Measurements from ENCODE around the gene FHOD3. TPM values are rescaled to one million over a fixed set of nuclear protein-coding genes. Genes with fewer than 3 reads are reported as not detected.

The FHOD3 gene
- total and polyA plus RNA-seq, 2 donors: 0.90 to 4.1 TPM

DNA sequence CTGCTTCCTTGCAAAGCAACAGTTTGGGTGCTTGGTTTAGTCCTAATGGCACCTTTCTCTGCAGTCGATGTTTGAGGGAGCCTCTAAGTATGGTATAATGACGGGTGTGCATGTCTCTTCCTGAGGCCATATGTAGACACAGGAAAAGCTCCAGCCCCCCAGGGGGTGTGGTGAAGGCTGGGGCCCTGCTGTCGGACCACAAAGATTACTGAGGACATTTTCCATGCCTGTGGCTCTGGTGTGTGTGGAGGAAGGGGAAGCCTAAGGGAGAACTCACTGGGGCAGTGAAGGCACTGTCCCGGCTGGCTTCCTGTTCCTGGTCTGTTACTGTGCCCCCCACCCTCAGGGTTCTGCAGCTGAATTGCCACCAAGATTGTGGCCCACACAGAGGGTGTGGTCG lies 187.1 kb downstream of the FHOD3 start:
- Histone ChIP-seq H3K27me3 (ENCODE audit: control insufficient read depth in 2 of 2, insufficient read depth in 1 of 2, low read length in 1 of 2) (no peaks in the 10 kb centered on the region), H3K4me1 (ENCODE audit: control insufficient read depth in 2 of 2, insufficient read depth in 2 of 2, low read length in 2 of 2) (no peaks in the 10 kb centered on the region), H3K27ac (ENCODE audit: low read depth in 1 of 2, low read length in 1 of 2) (no peak overlapping the region), H3K9me3 (ENCODE audit: control insufficient read depth in 2 of 2, insufficient read depth in 1 of 2, low read length in 1 of 2) (no peaks in the 10 kb centered on the region), H3K4me3 (ENCODE audit: low read length in 2 of 2) (no peak overlapping the region), H3K36me3 (ENCODE audit: control insufficient read depth in 2 of 2, insufficient read depth in 2 of 2, low read length in 1 of 2) (no peaks in the 10 kb centered on the region)
- WGBS: 85% methylated on average over 5 of the region's 5 CpGs
- no peak for DNase-seq (ENCODE audit: low read depth in 6 of 9, low spot score in 9 of 9)

DNA sequence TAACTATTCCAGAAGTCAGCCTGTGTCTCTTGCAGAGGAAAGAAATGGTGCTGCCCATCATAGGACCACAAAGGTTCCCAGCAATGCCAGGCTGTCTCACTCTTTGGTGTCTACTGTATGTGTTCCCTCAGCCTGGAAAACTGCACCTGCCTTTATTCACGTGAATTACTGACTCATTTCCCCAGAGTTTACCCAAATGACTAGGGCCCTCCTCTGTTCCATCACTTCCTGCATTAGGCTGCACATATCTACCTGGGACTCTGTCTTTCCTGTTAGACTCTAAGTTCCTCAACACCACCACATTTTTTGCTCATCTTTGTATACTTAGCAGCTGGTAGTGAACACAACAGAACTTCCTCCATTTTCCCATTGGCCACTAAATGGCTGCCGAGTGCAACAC lies 188.3 kb downstream of the FHOD3 start:
- 92% methylated on average over 2 of the region's 2 CpGs for WGBS

DNA sequence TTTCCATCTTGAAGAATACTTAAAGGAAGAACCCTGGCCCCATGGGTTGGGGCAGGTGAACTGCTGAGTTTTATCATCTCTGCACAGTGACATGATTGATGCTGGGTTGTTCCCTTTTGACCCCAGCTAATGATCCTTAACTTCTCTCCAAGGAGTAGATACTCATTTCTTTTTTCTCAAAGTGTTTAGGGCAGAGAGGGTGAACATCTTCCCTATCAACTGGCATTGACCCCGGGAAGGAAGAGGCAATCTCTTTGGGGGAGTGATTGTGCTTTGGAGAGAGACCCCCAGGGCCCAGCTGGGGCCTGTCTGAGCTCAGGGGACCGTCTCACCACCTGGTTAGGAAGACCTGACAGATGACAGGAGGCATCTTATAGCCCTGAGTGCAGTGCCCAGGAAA lies 190.6 kb downstream of the FHOD3 start:
- H3K27ac ChIP-seq (ENCODE audit: low read depth in 1 of 2, low read length in 1 of 2): no peak overlapping the region
- H3K9me3 ChIP-seq (ENCODE audit: control insufficient read depth in 2 of 2, insufficient read depth in 1 of 2, low read length in 1 of 2): no peaks in the 10 kb centered on the region
- H3K27me3 ChIP-seq (ENCODE audit: control insufficient read depth in 2 of 2, insufficient read depth in 1 of 2, low read length in 1 of 2): no peaks in the 10 kb centered on the region
- no peak for DNase-seq (ENCODE audit: low read depth in 6 of 9, low spot score in 9 of 9)
- H3K4me3 ChIP-seq (ENCODE audit: low read length in 2 of 2): no peak overlapping the region
- WGBS: 81% methylated on average over 2 of the region's 2 CpGs
- no peaks in the 10 kb centered on the region for H3K36me3 ChIP-seq (ENCODE audit: control insufficient read depth in 2 of 2, insufficient read depth in 2 of 2, low read length in 1 of 2)
- H3K4me1 ChIP-seq (ENCODE audit: control insufficient read depth in 2 of 2, insufficient read depth in 2 of 2, low read length in 2 of 2): no peaks in the 10 kb centered on the region

More for the DNA sequence above, 188.3 kb downstream of the FHOD3 start:
- H3K27ac ChIP-seq (ENCODE audit: low read depth in 1 of 2, low read length in 1 of 2): no peak overlapping the region
- H3K9me3 ChIP-seq (ENCODE audit: control insufficient read depth in 2 of 2, insufficient read depth in 1 of 2, low read length in 1 of 2): no peaks in the 10 kb centered on the region
- DNase-seq (ENCODE audit: low read depth in 6 of 9, low spot score in 9 of 9): no peak
- no peaks in the 10 kb centered on the region for H3K27me3 ChIP-seq (ENCODE audit: control insufficient read depth in 2 of 2, insufficient read depth in 1 of 2, low read length in 1 of 2)
- no peak overlapping the region for H3K4me3 ChIP-seq (ENCODE audit: low read length in 2 of 2)
- no peaks in the 10 kb centered on the region for H3K36me3 ChIP-seq (ENCODE audit: control insufficient read depth in 2 of 2, insufficient read depth in 2 of 2, low read length in 1 of 2)
- H3K4me1 ChIP-seq (ENCODE audit: control insufficient read depth in 2 of 2, insufficient read depth in 2 of 2, low read length in 2 of 2): no peaks in the 10 kb centered on the region

DNA sequence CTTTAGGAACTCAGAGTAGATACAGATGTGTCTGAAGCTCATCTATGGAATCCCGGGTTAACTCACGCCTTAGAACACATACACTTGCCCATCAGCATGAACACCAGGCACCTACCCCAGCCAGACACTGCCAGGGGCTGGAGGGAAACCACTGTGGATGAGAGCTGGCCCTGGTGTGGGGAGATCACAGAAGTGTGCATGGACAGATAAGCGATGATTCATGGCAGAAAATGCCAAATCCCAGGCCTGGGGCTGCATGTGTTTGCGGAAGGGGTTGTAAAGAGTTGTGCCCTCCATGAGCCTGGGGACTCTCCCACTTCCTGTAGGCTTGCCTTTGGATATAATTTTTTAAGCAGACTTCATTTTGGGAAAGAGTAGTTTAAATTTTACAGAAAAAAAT lies 193.4 kb downstream of the FHOD3 start:
- H3K27me3 ChIP-seq (ENCODE audit: control insufficient read depth in 2 of 2, insufficient read depth in 1 of 2, low read length in 1 of 2): peaks cover 0 to 5% of the 10 kb centered on the region in 2 donors
- H3K27ac ChIP-seq (ENCODE audit: low read depth in 1 of 2, low read length in 1 of 2): no peak overlapping the region
- H3K9me3 ChIP-seq (ENCODE audit: control insufficient read depth in 2 of 2, insufficient read depth in 1 of 2, low read length in 1 of 2): no peaks in the 10 kb centered on the region
- H3K4me1 ChIP-seq (ENCODE audit: control insufficient read depth in 2 of 2, insufficient read depth in 2 of 2, low read length in 2 of 2): peaks cover 1 to 4% of the 10 kb centered on the region in 2 donors
- no peaks in the 10 kb centered on the region for H3K36me3 ChIP-seq (ENCODE audit: control insufficient read depth in 2 of 2, insufficient read depth in 2 of 2, low read length in 1 of 2)
- no peak overlapping the region for H3K4me3 ChIP-seq (ENCODE audit: low read length in 2 of 2)
- no peak for DNase-seq (ENCODE audit: low read depth in 6 of 9, low spot score in 9 of 9)
- WGBS: 96% methylated on average over 4 of the region's 4 CpGs

DNA sequence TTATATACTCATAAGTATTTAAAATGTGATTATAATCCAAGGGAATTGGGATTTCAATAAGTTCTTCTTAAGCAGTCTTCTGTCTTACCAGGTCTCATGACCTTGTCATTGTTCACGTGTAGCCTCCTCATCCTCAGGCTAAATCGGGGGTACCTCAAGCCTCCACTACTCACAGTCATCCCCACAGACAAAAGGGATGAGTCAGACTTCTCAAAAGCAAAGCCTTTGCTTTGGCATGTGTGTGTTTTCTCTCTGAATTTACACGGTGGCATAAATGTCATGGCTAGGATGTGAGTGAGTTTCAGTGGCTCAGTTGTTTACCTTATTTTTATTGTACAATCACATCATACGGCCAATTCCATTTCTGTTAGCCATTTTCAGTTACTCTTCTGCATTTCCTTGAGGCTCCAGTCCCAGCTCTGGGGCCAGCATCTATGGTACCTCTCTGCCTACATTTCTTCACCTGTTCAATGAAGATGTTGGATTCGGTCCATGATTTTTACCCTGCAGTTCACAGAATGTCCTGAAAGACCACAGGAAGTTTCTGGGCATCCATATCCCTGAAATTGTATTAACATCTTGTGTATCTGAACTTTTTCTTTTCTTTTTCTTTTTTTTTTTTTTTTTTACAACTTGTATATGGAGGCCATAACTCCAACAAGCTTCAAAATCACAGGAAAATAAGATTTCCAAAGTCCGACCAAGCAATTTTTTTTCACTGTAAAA lies 195.3 kb downstream of the FHOD3 start:
- no peak overlapping the region for H3K27ac ChIP-seq (ENCODE audit: low read depth in 1 of 2, low read length in 1 of 2)
- WGBS: 98% methylated on average over 6 of the region's 6 CpGs

DNA sequence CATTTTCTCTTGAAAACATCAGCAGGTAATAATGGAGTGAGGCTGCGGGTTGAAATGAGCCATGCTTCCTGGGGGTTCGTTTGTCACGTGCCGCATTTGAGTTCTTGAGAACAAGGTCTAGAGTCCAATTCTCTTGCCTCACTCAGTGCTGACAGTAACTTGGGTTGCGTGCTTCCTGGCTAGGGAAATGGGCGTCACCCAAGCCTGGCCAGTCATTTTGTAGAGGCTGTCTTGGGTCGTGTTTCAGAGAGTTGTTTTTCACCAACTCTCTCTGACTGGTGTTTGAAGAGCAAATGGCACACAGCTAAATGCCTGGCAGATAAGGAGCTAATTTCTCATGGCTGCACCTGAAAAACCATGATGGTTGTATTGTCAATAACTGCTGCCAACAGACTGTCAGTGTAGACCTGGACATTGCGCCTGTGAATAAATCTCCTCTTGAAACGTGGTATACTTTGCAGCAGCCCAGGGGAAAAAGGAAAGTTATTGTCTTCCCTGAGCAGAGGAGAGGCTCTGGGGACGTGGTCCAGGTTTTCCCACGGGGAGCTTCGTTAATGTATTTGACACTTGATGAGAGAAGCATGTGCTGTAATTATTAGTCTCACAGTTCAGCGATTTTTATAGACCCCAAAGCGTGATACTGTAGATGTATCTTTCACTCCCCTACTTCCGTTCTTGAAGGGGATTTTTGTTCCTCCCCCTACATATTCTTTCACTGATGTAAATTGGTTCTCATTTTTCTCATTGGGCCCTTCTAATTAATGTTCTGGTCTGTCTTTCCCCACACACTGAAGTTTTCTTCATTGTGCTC lies 196.0 kb downstream of the FHOD3 start:
- Histone ChIP-seq H3K9me3 (ENCODE audit: control insufficient read depth in 2 of 2, insufficient read depth in 1 of 2, low read length in 1 of 2) (no peaks in the 10 kb centered on the region), H3K4me1 (ENCODE audit: control insufficient read depth in 2 of 2, insufficient read depth in 2 of 2, low read length in 2 of 2) (peaks cover 4 to 7% of the 10 kb centered on the region in 2 donors), H3K27ac (ENCODE audit: low read depth in 1 of 2, low read length in 1 of 2) (no peak overlapping the region), H3K4me3 (ENCODE audit: low read length in 2 of 2) (no peak overlapping the region), H3K36me3 (ENCODE audit: control insufficient read depth in 2 of 2, insufficient read depth in 2 of 2, low read length in 1 of 2) (no peaks in the 10 kb centered on the region), H3K27me3 (ENCODE audit: control insufficient read depth in 2 of 2, insufficient read depth in 1 of 2, low read length in 1 of 2) (peaks cover 0 to 5% of the 10 kb centered on the region in 2 donors)
- no peak for DNase-seq (ENCODE audit: low read depth in 6 of 9, low spot score in 9 of 9)
- 85% methylated on average over 15 of the region's 15 CpGs for WGBS

More for the DNA sequence above, 195.3 kb downstream of the FHOD3 start:
- Histone ChIP-seq H3K4me3 (ENCODE audit: low read length in 2 of 2) (no peak overlapping the region), H3K27me3 (ENCODE audit: control insufficient read depth in 2 of 2, insufficient read depth in 1 of 2, low read length in 1 of 2) (peaks cover 0 to 5% of the 10 kb centered on the region in 2 donors), H3K36me3 (ENCODE audit: control insufficient read depth in 2 of 2, insufficient read depth in 2 of 2, low read length in 1 of 2) (no peaks in the 10 kb centered on the region), H3K4me1 (ENCODE audit: control insufficient read depth in 2 of 2, insufficient read depth in 2 of 2, low read length in 2 of 2) (peaks cover 4 to 7% of the 10 kb centered on the region in 2 donors), H3K9me3 (ENCODE audit: control insufficient read depth in 2 of 2, insufficient read depth in 1 of 2, low read length in 1 of 2) (no peaks in the 10 kb centered on the region)
- DNase-seq (ENCODE audit: low read depth in 6 of 9, low spot score in 9 of 9): no peak

DNA sequence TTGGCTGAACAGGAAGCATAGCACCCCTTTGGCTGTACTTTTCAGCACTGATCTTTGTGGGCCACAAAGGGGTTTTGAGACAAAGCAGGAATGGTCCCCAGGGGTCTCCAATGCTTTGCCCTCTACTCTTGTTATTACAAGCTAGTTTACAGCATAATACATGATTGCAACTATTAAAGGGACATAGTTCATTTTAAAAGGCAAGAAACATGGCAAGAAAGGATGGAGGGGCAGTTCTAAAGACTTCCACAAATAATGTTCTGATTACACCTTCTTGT lies 196.6 kb downstream of the FHOD3 start:
- Histone ChIP-seq H3K9me3 (ENCODE audit: control insufficient read depth in 2 of 2, insufficient read depth in 1 of 2, low read length in 1 of 2) (no peaks in the 10 kb centered on the region), H3K4me3 (ENCODE audit: low read length in 2 of 2) (no peak overlapping the region), H3K27ac (ENCODE audit: low read depth in 1 of 2, low read length in 1 of 2) (no peak overlapping the region), H3K4me1 (ENCODE audit: control insufficient read depth in 2 of 2, insufficient read depth in 2 of 2, low read length in 2 of 2) (peaks cover 4 to 7% of the 10 kb centered on the region in 2 donors), H3K36me3 (ENCODE audit: control insufficient read depth in 2 of 2, insufficient read depth in 2 of 2, low read length in 1 of 2) (no peaks in the 10 kb centered on the region), H3K27me3 (ENCODE audit: control insufficient read depth in 2 of 2, insufficient read depth in 1 of 2, low read length in 1 of 2) (peaks cover 0 to 5% of the 10 kb centered on the region in 2 donors)
- DNase-seq (ENCODE audit: low read depth in 6 of 9, low spot score in 9 of 9): no peak

DNA sequence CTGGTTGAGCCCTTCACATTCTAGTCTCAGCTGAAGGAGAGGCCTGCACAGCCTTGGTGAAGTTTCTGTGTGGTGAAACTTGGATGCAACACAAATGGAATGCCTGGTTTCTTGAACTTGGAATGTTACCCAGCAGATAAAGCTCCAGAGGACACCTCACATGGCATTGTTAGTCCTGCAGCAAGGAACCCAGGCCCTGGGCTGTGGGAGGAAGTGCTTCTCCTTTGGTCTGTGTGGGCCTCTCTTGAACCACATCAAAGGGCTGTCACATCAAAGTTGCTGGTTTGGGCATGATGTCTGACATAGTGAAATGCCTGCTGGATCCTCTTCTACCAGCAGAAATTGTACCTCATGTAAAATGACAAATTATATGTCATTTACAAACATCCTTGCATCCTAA lies 198.5 kb downstream of the FHOD3 start:
- H3K27ac ChIP-seq (ENCODE audit: low read depth in 1 of 2, low read length in 1 of 2): no peak overlapping the region
- H3K36me3 ChIP-seq (ENCODE audit: control insufficient read depth in 2 of 2, insufficient read depth in 2 of 2, low read length in 1 of 2): no peaks in the 10 kb centered on the region
- H3K4me1 ChIP-seq (ENCODE audit: control insufficient read depth in 2 of 2, insufficient read depth in 2 of 2, low read length in 2 of 2): peaks cover 4 to 7% of the 10 kb centered on the region in 2 donors
- H3K27me3 ChIP-seq (ENCODE audit: control insufficient read depth in 2 of 2, insufficient read depth in 1 of 2, low read length in 1 of 2): peaks cover 0 to 5% of the 10 kb centered on the region in 2 donors
- no peaks in the 10 kb centered on the region for H3K9me3 ChIP-seq (ENCODE audit: control insufficient read depth in 2 of 2, insufficient read depth in 1 of 2, low read length in 1 of 2)
- DNase-seq (ENCODE audit: low read depth in 6 of 9, low spot score in 9 of 9): peak in 7 of 9 donors; percentile 3 to 65 (median 17)
- H3K4me3 ChIP-seq (ENCODE audit: low read length in 2 of 2): no peak overlapping the region

DNA sequence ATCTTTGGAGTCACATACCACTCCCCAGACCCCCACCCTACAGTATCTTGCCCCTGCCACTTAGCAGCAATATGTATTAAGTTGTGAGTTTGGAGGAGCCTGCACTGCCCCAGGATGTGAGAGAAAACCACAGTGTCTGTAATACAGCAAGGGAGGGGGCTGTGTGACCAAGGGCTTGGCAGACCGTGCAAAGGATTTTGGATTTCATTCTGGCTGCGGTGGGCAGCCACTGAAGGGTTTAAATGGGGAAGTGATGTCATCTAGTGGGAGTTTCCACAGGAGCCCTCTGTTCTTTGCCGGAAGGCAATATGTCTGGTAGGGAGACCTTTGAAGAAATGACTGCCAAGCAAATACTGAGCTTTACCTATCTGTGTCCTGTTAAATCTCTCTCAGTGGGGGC lies 202.4 kb downstream of the FHOD3 start:
- Histone ChIP-seq H3K4me3 (ENCODE audit: low read length in 2 of 2) (no peak overlapping the region), H3K4me1 (ENCODE audit: control insufficient read depth in 2 of 2, insufficient read depth in 2 of 2, low read length in 2 of 2) (peaks cover 4 to 7% of the 10 kb centered on the region in 2 donors), H3K9me3 (ENCODE audit: control insufficient read depth in 2 of 2, insufficient read depth in 1 of 2, low read length in 1 of 2) (no peaks in the 10 kb centered on the region), H3K36me3 (ENCODE audit: control insufficient read depth in 2 of 2, insufficient read depth in 2 of 2, low read length in 1 of 2) (no peaks in the 10 kb centered on the region), H3K27me3 (ENCODE audit: control insufficient read depth in 2 of 2, insufficient read depth in 1 of 2, low read length in 1 of 2) (no peaks in the 10 kb centered on the region), H3K27ac (ENCODE audit: low read depth in 1 of 2, low read length in 1 of 2) (no peak overlapping the region)
- 14% methylated on average over 3 of the region's 3 CpGs for WGBS
- peak in 1 of 9 donors; percentile 9 for DNase-seq (ENCODE audit: low read depth in 6 of 9, low spot score in 9 of 9)

Measured in thymus (tissue), 11 donors.